22Rv1 (cell line): ENCODE measurements around the gene CFAP46.

Source experiments
- ZFX ChIP-seq: fragments of 450-650 bp; IDR thresholded peaks from 2 replicates; pipeline ENCODE4 v1.6.1; 2017; ENCODE audit warnings: antibody characterized with exemption, borderline replicate concordance
- TF ChIP-seq, protein P1 (sequence below): fragments of 450-650 bp; IDR thresholded peaks from 2 replicates; pipeline ENCODE4 v1.5.1; 2017; ENCODE audit warnings: mild to moderate bottlenecking

DNA sequence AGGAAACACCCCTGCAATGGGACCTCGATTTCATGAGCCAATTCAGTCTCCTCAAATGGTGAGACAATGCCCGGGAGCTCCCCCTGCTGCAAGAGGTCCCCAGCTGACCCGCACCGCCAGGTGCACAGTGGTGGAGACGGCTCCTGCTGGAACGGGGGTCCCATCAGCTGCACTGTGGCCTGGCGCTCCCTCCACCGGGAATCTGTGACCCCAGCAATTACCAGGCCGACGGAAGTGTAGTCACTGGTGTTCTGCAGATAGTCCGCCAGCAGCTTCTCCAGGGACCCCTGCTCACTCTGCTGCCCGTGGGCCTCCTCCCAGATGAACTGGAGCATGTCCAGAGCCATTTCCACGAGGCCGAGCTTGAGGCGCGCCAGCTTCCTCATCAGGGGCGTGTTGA is 91.5 kb downstream of the CFAP46 start:
- TF ChIP-seq, protein P1, sequence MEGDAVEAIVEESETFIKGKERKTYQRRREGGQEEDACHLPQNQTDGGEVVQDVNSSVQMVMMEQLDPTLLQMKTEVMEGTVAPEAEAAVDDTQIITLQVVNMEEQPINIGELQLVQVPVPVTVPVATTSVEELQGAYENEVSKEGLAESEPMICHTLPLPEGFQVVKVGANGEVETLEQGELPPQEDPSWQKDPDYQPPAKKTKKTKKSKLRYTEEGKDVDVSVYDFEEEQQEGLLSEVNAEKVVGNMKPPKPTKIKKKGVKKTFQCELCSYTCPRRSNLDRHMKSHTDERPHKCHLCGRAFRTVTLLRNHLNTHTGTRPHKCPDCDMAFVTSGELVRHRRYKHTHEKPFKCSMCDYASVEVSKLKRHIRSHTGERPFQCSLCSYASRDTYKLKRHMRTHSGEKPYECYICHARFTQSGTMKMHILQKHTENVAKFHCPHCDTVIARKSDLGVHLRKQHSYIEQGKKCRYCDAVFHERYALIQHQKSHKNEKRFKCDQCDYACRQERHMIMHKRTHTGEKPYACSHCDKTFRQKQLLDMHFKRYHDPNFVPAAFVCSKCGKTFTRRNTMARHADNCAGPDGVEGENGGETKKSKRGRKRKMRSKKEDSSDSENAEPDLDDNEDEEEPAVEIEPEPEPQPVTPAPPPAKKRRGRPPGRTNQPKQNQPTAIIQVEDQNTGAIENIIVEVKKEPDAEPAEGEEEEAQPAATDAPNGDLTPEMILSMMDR = no peak
- no peak for TF ChIP-seq ZFX
